PC-9 (cell line): ENCODE results near the gene ME1.

ENCODE experiments used
- EZH2 ChIP-seq: fragments of 200-600 bp; sonication (generic); IDR thresholded peaks from 2 replicates; pipeline ENCODE4 v1.8.0; 2017; ENCODE audit warnings: antibody characterized with exemption, low read depth
- TF ChIP-seq, protein P1 (sequence below): fragments of 200-600 bp; sonication (generic); conservative IDR thresholded peaks from 2 replicates; pipeline ENCODE4 v1.6.1; 2017; ENCODE audit warnings: mixed run types, antibody characterized with exemption, mild to moderate bottlenecking, moderate library complexity

- TF ChIP-seq, protein P1, sequence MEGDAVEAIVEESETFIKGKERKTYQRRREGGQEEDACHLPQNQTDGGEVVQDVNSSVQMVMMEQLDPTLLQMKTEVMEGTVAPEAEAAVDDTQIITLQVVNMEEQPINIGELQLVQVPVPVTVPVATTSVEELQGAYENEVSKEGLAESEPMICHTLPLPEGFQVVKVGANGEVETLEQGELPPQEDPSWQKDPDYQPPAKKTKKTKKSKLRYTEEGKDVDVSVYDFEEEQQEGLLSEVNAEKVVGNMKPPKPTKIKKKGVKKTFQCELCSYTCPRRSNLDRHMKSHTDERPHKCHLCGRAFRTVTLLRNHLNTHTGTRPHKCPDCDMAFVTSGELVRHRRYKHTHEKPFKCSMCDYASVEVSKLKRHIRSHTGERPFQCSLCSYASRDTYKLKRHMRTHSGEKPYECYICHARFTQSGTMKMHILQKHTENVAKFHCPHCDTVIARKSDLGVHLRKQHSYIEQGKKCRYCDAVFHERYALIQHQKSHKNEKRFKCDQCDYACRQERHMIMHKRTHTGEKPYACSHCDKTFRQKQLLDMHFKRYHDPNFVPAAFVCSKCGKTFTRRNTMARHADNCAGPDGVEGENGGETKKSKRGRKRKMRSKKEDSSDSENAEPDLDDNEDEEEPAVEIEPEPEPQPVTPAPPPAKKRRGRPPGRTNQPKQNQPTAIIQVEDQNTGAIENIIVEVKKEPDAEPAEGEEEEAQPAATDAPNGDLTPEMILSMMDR: no peak
- TF ChIP-seq EZH2: no peak
Measured at GRCh38 chr6:83257791-83258190, 173.1 kb downstream of the ME1 start.
